Non-pigmented ciliary epithelial cell (primary cell): ENCODE results near the gene CEP350.

Experiments used
- DNase-seq: peaks from one replicate; pipeline ENCODE4 v3.0.0-alpha.2; 2010; ENCODE audit warnings: low read depth

The CEP350 gene

DNA sequence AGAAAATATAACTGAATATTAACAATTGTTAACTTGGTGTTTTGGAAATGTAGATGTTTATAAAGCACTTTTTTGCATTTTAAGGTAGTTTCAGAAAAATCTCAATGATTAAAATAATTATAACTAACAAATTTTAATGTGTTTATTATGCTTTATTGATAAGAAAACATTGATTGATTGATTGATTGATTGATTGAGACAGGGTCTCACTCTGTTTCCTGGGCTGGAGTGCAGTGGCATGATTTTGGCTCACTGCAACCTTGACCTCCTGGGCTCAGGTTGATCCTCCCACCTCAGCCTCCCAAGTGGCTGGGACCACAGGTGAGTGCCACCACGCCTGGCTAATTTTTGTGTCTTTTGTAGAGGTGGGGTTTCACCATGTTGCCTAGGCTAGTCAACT, 106.4 kb downstream of the CEP350 start:
- DNase-seq: no peak

DNA sequence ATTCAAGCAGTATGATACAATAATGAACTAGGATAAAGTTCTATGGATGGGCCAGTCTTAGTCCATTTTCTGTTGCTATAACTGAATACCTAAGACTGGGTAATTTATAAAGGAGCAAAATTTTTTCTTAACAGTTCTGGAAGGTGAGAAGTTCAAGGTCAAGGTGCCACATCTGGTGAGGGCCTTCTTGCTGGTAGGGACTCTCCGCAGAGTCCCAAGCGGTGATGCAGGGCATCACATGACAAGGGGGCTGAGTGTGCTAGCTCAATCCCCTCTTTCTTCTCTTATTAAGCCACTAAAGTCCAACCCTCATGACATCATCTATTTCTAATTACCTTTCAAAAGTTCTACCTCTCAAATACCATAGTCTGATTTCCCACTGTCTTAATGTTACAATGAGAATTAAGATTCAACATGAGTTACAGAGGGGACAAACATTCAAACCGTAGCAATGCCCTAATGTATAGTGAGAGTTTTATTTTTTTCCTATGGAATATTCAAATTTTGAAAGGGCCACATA, 107.9 kb downstream of the CEP350 start:
- DNase-seq: no peak

DNA sequence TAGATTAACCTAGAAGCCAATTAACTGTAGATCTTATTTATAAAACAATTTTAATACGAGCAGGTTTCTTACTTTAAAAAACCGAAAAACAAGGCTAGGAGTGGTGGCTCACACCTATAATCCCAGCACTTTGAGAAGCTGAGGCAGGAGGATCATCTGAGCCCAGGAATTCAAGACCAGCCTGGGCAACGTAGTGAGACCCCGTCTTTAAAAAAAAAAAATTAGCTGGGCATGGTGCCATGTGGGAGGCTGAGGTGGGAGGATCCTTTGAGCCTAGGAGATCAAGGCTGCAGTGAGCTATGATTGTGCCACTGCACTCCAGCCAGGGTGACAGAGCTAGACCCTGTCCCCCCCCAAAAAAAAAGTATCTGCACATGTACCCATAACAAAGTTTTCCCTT, 110.8 kb downstream of the CEP350 start:
- DNase-seq: no peak

DNA sequence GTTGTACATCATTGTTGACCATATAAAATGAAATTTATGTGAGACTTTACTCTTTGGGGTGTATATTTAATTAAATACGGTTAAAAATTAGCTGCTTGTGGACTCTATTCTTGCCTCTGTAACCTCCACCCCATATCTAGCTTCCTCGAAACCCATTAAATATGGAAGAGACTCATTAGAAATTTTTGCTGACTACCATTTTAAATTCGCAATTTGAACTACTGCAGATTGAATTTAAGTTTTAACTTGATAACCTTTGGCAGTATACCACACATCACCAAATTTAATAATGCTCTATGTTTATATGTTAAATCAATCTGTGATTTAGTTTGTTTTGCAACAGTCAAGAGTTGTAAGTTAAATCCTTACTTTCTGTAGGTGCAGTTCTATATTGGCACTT, 111.5 kb downstream of the CEP350 start:
- DNase-seq: no peak

DNA sequence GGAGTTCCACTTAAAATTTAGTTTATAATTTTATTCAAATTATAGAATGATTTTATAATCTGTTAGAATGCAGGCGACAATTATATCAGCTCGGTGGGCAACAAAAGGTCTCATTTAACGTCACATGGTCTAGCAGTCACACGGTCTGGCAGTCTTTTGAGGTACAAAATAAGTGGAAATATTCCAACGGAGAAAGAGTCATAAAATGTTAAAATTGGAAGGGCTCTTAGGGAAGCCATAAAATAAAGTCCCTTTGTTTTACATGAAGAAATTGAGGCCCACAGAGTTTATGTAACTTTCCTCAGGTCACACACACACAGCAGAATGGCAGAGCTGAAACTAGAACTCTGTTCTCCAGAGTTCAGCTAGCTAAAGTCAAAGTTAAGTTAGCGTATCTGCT, 115.7 kb downstream of the CEP350 start:
- DNase-seq: no peak

DNA sequence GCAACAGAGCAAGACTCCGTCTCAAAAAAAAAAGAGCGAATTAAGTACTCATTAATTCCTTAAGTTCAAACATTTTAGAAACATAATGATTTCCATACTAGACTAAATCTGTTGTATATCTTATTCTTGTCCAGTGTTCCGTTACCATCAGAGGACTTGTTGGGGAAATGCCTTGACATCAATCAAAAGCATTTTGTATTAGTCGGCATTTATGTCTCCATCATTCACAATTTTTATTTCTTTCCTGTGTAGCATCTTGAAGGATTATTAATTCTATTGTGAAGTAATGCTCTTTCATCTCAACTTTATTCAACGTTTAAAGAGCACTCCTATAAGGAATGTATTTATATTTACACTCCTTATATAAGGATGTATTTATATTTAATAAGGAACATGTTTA, 117.1 kb downstream of the CEP350 start:
- no peak for DNase-seq

DNA sequence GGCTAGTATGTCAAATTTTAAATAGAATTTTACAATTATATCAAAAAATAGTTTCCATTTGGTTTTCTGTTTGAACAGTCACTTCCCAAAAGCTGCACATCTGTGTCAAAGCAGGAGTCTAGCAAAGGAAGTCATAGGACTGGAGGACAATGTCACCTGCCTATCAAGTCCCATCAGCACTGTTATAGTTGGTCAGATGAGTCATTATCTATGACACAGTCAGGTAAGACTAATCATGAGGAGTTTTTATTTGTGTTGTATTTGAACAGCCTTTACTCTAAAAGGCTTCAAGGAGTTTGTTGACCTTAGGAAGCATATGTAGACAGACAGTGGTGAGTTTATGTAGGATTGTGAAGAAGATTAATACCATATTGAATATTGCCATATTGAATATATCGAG, 125.8 kb downstream of the CEP350 start:
- no peak for DNase-seq

DNA sequence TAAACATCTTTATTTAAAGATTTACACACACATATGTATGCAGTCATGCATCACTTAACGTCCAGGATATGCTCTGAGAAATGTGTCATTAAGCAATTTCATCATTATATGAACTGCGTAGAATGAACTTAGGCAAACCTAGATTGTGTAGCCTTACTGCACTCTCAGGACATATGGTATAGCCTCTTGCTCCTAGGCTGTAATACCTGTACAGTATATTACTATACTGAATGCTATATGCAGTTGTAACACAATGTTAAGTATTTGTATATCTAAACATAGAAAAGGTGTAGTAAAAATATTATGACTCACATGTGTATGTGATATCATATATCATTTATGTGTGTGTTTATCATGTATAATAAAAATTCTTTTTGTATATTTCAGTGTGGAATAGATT, 126.9 kb downstream of the CEP350 start:
- DNase-seq: no peak

DNA sequence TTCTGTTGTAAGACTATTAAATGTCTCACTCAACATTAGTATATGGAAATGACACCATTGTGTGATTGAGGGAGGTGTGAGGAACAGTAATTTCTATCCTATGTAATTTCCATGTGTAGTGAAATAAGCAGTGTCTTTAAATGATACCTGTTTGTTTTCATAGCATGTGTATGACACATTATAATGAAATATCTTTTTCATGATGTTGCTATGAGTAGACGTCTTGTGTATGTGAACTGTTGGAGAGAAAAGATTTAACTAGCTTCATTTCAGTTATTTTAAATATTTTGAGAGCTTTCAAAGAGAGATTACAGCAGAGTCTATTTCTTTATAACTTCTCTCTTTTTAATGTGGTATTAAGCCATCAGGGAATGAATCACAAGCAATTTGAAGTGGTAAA, 128.6 kb downstream of the CEP350 start:
- DNase-seq: no peak

DNA sequence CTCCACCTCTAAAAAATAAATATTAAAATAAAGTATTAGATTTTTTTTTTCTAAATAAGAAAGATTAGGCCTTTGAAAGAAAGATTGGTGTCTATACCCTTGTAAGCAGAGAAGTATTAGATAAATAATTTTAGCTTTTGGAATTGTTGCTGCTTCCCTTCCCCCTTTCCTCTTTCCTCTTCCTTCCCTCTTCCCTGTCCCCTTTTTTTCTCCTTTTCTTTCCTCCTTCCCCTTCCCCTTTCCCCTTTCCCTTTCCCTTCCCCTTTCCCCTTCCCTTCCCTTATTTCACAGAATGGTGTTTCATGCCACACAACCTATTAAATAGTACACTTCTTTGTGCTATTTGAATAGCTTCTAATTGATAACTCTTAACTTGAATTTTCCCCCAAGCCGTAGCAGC, 130.3 kb downstream of the CEP350 start:
- no peak for DNase-seq

DNA sequence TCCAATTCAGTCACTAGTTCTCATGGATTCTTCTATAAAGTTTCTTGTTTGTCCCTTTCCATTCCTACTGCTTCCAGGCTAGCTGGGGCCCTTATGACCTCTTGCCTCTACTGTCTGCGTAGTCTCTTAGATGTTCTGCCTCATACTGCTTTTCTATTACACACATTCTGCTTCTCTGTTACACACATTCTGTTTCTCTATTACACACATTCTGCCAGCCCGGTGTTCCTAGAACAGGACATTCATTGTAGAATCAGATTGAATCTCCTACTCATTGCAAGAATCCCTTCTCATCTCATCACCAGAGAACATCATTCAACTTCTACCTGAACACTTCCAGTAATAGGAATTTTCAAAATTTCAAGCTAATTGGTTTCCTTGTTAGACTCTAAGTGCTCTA, 130.7 kb downstream of the CEP350 start:
- DNase-seq: no peak

DNA sequence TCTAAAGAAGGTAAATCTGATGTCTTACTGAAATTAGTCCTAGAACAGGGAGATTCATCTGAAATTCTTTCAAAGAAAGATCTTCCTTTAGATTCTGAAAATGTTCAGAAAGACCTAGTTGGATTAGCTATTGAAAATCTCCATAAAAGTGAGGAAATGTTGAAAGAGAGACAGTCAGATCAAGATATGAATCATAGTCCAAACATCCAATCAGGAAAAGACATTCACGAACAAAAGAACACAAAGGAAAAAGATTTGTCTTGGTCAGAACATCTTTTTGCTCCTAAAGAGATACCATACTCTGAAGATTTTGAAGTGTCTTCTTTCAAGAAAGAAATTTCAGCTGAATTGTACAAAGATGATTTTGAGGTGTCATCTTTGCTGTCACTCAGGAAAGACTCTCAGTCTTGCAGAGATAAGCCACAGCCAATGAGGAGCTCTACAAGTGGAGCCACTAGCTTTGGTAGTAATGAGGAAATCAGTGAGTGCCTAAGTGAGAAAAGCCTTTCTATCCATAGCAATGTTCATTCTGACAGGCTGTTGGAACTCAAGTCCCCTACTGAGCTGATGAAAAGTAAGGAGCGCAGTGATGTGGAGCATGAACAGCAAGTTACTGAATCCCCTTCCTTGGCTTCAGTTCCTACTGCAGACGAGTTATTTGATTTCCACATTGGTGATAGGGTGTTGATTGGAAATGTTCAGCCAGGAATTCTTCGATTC, 138.5 kb downstream of the CEP350 start:
- no peak for DNase-seq

DNA sequence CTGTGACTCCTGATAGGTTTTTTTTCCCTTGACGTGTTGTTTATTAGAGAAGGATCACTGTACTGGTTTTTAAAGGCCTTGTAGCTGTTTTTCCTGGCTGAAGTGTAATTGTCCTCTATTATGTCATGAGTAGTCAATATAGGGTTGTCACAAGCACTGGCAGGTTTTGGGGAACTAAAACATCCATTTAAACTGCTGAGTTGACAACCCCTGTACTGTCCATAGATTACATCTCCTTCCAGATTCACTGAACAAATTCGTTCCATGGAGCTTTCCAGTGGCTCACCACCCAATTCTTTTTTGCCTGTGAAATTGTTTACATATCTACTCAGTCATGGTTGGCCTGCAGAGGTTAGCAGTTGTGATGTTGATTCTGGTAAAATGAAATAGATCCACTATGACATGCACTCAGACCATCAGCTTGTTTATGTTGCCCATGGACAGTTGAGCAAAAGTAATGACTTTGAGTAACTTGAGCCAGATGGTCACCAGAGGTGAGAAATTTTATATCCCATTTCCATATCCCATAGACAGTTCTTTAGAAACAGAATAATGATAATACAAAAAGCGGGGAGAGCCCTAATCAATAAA, 140.2 kb downstream of the CEP350 start:
- DNase-seq: no peak

DNA sequence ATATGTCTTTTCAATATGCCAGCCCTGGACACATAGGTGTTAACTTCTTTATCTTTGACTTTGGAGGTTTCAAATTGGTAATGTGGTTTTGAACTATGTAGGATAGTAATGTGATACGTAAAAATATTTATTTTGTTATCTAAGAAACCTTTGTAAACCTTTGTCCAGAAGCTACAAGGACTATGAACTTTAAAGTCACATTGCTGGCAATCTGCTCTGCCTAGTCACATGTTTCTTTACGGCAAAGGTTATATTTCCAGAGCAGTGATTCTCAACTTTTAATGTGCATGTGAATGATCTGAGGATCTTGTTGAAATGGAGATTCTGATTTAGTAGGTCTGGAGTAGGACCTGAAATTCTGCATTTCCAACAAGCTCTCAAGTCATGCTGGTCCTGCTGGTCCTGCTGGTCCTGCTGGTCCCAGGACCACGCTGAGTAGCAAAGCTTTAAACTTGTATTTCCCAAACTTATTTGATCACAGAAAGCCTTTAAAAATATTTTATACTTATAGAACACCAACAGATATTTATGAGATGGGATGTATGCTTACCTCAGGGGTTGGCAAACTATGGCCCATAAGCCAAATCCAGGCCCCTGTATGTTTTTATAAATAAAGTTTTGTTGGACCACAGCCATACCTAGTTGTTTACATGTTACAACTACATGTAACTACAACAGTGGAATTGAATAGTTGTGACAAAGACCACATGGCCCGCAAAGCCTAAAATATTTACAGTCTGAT, 142.1 kb downstream of the CEP350 start:
- no peak for DNase-seq

DNA sequence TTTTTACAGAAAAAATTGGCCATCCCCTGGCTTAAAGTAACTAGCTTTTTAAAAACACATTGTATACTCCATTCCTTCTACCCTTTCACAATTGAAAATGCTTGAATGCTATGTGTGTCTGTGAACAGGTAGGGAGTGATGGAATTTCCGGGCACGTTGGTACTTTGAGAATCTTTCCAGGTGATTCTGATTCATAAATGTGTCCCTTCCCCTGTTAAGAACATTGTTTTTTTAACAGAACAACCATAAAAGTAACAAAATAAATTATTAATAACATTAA, 142.7 kb downstream of the CEP350 start:
- no peak for DNase-seq

DNA sequence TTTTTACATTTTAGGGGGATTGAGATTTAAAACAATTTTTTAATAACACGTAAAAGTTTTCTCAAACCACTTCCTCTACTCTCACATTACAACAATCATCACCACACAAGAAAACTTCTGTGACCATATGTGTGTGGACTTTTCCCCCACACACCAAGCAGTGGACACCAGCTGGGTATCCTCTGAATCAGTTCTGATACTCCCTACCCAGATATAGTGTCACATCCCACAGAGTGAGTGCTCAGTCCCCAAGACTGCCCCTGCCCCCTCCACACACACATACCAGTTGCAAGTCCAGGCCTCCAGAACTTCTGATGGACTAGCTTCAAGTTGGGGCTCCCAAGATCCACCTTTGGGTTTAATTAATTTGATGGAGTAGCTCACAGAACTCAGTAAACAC, 146.8 kb downstream of the CEP350 start:
- DNase-seq: no peak

DNA sequence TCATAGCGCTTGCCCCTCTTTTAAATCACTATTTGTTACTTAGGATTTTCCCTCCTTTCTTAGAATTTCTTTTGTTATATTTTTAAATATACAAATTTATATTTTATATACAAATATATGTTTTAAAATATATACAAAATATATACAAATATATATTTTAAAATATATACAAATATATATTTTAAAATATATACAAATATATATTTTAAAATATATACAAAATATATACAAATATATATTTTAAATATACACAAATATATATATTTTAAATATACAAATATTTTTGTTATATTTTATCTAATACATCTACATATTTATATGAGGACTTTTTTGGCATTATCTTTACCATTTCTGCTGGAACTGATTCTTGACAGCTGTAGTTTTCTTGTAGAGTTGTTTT, 149.2 kb downstream of the CEP350 start:
- no peak for DNase-seq

DNA sequence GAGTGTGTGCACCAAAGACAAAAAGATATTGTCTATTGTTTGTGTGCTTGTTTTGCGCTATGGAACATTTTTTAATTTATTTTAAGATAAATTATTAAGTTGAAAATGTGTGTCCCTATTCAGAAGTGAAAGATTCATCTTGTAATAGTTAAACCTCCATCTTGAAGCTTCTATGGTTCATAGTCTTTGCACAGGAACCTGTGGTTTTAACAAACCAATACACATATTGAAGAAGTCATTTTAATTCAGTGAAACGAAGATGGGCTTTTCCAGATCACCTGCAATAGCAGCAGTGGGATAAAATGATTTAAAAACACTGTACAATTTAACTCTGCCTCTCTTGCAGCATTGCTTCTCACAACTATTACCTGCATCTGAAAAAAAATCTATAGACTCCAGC, 157.5 kb downstream of the CEP350 start:
- DNase-seq: no peak

DNA sequence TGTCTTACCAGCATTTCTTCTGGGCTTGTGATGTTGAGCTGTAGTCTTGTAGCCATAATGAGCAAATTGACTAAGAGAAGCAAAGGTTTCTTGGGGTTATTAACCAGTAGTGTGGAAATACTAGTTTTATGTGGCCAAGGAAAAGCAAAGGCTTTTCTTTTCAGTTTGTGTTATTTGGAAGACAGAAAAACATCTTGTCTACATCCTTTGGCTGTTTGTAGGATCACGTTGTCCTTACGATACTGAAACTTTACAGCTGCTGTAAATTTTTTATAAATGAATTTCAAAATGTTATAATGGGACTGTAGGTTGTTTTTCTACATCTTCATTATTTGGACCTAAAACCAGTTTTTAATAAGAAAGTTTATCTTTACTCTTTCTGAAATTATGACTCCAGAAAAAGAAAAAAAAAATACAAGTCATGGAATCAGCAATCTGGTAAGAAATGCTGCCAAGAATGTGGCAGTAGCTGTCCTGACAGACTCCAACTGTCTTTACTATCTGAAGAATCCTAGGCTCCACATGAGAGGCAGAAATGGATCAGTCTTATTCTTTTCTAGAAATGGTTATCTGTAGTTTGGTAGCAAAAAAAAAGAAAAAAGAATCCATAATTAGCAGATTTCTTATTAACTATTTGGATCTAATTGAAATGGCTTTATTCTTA, 158.5 kb downstream of the CEP350 start:
- DNase-seq: no peak

DNA sequence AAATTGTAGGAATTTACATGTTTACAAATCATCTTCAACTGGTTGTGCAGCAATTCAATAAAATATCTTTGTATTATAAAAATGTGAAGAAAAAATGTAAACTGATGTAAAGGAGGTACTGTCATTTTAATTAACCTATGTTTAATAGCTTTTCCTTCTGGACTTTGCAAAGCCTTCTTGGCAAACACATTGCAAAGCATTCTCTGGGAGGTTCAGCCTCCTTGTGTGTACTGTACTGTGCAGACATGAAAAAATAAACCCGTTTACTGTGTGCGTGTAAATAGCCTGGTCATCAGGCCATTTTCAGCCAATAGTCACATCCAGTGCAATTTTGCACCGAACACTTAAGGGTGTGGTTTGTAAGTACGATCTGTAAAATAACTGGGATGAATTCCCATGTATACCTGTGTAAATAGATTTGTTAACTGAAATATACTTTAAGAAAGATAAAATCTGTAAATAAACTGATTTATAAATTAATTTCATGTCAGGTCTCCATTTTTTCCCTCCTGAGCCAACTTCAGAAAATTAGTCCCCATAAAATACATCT, 159.9 kb downstream of the CEP350 start:
- no peak for DNase-seq

DNA sequence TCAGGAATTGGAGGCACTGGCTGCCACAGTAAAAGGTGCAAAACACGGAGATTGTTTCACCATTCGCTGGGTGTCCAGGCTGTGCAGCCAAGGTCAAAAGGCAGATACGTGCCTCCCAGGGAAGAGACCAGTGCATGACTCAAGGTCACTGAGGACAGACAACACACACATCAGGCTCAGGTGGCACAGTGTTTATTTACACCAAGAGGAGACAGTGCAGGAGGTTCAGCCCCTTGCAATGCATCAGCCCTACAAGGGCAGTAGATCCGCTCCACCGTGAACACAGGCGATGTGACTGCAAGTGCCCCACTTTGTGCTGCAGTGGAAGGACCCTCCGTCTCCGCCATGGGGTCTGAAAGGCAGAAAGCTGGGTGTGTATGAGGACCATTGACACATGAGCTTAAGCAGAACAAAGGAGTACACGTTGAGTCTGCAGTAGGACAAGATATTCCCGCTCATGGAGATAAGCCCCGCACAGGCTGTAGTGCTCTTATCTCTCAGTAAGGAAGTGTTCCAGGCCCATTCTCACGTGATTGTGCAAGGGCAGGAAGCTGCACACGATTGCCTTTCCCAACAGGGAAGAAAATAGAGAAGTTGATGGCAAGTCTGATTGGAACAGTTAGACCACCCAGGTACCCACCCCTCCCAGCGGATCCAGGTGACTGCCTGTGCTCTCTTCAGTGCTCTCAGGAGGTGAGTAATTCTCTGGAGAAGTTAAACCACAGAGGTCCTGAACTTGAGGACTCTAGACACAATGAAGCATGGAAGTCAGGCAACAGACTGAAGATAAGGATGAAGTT, 162.6 kb downstream of the CEP350 start:
- DNase-seq: no peak

DNA sequence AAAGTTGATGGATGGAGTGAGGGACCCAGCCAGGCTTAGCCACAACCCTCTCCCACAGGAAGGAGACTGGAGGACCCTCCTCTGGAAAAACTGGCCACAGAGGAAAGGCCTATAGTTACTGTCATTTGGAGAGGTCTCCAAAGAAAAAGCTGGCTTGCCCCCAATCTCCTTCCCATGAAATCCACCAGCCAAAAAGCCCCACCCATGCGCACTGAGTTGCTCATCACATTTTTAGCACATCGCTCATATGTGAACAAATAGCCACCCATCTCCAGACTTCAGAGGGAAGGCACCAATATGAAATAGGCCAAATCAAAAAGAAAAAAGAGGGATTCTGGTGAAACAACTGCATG, 163.1 kb downstream of the CEP350 start:
- DNase-seq: peak; percentile 14
